GM19463 (cell line): Measurements from ENCODE around the gene GRAMD2B.
"Not testable (repeated sequence)": the region's sequence is repeated elsewhere in the genome, so short reads cannot be mapped to it uniquely, and the experiment has no call there.

ENCODE experiments used
- ATAC-seq: cut with Tn5 transposase; IDR thresholded peaks from one replicate; pipeline ENCODE4 v1.9.1; 2021; ENCODE audit warnings: mild to moderate bottlenecking, moderate library complexity; ENCODE audit not compliant: unreplicated experiment

The GRAMD2B gene

DNA sequence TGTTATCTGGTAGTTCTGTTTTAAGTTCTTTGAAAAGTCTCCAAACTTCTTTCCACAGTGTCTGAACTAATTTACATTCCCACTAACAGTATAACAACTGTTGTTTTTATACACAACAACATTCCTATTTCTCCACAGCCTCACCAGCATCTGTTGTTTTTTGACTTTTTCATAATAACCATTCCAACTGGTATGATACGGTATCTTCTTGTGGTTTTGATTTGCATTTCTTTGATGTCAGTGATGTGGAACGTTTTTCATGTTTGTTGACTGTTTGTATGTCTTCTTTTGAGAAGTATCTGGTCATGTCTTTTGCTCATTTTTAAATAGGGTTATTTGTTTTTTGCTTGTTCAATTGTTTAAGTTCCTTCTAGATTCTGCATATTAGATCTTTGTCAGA is 12.6 kb upstream of the GRAMD2B start:
- no peak for ATAC-seq

DNA sequence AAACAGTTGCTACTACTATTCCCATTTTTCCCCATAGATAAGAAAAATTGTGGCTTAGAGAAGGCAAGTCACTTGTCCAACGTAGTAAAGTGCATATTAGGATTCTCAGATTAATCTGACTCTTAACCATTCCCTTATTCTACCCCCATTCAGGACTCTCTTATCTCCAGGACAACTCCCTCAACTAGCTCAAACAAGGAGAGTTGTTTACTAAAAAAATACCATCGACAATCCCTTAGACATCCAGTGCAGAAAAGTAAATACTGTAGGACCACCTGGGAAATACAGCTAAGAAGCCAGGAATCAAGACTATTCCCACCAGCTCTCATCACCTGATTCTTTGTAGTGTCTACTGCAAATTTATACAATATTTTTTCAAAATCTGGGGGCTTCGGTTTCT is 9.4 kb upstream of the GRAMD2B start:
- no peak for ATAC-seq

DNA sequence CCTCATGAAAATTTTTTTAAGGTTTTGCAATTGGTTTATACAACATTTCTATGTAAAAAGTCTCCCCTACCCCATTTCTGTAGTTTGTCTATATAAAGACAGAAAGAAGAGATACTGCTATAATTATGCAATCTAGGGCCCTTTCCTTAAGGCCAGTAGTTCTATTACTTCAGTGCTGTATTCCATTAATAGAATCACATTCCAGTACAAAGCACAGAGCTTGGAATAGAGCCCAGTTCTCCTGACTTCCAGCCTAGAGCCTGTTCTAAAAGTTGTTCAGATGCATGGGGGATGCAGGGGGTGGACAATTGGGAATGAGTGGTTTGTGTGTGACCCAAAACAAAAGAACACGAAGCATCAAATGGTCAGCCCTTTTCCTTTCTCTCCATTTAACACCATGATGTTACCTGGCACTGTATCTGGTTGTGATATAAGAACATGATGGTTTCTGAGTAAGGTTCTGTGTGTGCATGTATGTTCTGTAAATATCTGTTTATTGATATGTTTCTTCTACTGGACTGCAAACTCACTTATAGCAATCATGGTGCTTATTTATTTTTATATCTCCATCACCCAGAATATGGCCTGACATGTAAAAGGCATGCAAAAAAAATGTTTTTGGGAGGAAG is 8.2 kb upstream of the GRAMD2B start:
- no peak for ATAC-seq

DNA sequence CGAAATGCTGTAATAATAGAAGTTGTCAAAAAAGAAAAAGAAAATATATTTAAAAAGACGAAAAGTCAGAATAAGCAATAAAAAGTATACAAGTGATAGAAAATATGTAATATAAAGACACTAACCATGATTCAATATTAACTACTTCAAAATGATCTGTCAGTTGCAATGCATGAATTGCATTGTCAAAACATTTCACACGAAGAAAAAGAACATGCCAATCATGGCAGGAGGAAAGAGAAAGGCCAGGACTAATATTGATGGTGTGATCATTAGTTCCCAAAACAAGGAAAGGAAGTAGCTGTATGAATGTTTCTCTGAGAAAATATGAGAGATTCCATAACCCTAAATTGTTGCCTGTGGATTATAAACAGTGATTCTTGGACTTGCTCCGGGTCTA is 7.4 kb upstream of the GRAMD2B start:
- no peak for ATAC-seq

DNA sequence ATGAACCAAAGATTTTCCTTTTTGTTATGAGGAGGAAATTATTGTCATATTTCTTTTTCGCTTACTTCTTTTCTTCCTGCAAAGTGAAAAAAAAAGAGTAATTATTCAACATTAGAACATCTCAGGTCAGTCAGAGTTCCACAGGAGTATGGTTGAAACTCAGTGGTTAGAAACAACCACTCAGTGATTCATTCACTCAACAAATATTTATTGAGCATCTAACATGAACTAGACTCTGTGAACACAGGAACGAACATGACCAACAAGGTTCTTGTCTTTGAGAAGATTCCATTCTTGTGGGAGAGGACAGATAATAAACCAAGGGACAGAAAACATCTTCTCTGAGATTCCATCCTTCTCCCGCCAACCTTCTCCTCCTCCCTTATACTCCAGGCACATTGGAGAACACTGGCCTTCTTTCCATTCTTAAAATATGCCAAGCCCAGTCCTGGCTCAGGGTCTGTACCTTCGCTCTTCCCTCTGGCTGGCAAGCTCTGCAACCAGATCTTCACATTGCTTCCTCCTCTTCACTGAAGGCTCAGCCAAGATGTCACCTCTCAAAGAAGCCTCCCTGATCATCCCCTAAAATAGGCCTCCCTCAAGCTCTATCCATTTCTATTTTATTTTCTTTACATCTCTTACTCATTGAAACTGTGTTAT is 6.8 kb upstream of the GRAMD2B start:
- no peak for ATAC-seq

DNA sequence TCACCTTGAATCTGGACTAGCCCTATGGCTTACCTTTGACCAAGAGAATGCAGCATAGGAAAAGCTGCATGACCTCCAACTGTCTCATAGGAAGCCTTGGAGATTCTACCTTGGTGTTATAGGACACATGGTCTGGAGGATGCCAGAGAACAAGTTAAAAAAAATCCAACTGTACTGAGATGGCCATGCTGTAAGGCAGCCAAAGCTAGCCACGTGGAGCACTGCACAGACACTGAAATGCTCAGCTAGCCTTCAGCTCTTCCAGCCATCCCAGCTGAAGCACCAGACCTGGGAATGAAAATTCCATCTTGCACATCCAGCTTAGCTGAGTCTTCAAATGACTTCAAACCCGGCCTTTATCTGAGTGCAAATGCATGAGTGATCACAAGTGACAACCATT is 6.0 kb upstream of the GRAMD2B start:
- ATAC-seq, result no peak

DNA sequence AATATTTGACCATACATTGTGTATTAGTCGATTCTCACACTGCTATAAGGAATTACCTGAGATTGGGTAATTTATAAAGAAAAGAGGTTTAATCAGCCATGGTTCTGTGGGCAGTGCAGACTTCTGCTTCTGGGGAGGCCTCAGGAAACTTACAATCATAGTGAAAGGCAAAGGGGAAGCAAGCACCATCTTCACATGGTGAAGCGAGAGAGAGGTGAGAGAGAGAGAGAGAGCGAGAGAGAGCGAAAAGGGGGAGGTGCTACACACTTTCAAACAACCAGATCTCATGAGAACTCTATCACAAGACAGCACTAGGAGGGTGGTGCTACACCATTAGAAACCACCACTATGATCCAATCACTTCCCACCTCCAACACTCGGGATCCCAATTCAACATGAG is 4.1 kb upstream of the GRAMD2B start:
- no peak for ATAC-seq

DNA sequence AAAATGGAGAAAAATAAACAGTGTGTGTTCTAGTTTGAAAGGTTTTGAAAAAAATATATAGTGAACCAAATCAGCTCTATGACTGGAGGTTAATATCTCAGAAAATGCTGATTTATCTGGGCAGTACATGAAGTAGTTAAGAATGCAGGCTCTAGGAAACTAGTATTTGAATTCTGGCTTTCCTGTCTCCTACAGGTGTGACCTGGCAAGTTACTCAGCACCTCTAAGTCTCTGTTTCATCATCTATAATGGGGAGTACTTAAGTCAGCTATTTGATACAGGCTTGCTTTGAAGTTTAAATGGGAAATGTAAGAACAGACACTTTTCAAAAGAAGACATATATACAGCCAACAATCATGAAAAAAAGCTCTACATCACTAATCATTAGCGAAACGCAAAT is 5.2 kb downstream of the GRAMD2B start:
- no peak for ATAC-seq

DNA sequence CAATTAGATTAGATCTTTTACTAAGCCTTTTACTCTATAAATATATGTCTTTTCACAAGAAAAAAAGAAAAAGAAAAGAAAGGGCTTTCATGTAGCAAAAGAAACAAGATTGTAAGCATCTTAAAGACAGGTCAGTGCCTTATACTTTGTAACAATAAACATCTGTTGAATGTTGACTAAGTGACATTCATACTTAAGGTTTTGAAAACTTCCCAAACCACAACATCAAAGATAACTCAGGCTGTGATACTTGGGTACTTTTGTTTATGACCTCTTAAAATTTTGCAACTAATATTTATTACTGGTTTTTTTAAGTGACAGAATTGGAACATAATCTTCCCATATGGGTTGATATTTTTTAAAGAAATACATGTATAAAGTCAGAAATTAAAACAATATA is 7.4 kb downstream of the GRAMD2B start:
- no peak for ATAC-seq

DNA sequence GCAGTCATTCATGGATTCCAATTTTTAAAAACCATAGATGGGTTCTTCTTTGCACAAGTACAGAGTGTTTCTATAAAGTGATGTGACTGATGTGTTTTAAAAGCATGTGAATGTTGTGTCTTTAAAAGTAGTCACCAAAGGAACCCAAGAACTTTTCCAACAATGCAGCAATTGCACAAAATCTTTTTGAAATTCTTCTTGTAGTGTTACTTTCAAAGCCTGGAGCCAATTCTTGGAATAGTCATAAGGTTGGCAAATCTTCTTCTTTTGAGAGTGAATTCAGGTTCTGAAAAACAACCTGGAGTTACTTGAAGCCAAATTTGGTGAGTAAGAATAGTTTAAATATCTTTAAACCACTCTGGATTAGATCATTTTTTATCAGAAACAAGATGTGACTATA is 10.5 kb downstream of the GRAMD2B start:
- ATAC-seq, result no peak

DNA sequence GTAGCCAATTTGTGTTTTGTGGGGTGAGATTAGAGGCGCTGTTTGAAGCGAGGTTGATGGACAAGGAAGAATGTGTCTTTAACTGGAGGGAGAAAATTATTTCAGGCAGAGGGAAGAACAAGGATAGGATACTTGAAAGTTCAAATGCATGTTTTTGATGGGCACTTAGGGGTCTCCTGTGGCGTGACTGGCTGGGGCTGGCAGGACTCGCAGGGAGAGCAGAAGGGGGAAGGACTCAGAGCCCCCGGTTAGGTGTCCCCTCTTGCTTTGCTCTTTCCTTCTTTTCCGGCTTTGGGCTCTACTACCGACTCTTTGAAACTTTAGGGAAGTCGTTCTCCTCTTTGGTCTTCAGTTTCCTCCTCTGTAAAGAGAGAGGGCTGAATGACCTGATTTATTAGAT is 12.1 kb downstream of the GRAMD2B start:
- ATAC-seq, result no peak

DNA sequence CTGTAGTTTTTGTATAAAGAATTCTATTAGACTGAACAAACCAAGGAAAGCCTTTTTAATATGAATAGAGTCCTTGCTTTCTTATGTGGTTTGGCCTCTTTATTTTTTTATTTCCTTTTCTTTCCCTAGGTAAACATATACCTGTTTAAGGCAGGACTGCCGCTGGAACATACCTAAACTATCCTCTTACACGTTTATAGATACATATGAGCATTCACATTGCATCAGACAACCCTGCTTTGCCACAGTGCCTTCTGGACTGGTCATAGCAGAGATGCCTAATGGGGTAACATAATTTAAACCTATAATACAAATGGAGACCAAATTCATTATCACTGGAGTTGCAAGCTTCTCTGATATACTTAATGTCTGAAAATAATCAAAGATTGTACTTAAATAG is 12.5 kb downstream of the GRAMD2B start:
- ATAC-seq, result no peak

DNA sequence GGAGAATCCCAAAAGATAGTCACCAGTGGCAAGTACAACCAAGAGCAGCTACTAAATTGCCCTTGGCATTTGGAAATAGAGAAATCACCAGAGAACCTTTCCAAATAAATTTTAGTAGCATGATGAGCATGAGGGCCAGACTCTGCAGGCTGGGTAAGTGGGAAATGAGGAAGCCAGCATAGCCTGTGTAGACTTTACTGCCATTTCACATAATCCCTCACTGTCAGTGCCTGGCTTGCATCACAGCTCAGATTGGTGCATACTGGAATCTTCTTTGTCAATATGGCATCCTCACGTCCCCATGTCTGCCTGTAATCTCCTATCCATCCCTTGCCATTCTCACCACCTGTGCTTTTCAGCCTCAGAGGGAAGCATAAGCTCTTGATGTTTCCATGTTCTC is 14.5 kb downstream of the GRAMD2B start:
- peak; percentile 3 for ATAC-seq

DNA sequence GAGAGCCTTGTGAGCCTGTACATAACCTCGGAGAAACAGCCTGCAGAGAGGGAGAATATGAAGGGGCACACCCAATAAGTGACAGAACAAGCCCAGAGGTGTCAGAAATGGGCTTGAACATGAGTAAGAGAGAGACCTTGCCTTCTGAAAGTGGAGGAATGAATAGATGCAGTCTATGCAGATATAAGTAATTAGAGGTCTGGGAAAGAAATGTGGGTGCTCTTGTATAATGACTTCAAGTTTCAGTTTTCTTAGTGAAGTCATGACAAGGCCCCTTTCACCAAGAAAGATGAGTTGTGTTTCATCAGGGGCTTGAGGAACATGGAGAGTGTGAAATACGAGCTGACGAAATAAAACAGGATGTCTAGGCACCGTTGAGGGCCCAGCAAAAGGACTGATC is 15.1 kb downstream of the GRAMD2B start:
- peak; percentile 89 for ATAC-seq

DNA sequence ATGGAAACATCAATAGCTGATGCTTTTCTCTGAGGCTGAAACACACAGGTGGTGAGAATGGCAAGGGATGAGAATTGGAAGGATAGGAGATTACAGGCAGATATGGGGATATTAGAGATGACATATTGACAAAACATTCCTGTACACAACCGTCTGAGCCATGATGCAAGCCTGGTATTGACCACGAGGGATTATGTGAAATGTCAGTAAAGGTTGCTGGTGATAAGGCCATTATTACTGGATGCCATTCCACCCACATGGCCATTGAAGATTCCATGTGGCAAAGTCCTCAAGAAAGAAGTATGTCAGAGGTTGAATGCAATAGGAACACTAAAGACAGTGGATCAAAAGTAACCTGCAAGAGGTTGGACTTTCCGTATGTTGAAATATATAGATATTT is 15.7 kb downstream of the GRAMD2B start:
- no peak for ATAC-seq

DNA sequence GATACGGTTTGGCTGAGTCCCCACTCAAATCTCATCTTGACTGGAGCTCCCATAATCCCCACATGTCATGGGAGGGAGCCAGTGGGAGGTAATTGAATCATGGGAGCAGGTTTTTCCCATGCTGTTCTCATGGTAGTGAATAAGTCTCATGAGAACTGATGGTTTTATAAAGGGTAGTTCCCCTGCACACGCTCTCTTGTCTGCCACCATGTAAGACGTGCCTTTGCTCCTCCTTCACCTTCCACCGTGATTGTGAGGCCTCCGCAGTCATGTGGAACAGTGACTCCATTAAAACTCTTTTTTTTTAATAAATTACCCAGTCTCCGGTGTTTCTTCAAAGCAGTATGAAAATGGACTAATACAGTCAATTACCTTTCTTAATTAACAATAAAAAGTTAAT is 16.5 kb downstream of the GRAMD2B start:
- ATAC-seq, result not testable (repeated sequence)

DNA sequence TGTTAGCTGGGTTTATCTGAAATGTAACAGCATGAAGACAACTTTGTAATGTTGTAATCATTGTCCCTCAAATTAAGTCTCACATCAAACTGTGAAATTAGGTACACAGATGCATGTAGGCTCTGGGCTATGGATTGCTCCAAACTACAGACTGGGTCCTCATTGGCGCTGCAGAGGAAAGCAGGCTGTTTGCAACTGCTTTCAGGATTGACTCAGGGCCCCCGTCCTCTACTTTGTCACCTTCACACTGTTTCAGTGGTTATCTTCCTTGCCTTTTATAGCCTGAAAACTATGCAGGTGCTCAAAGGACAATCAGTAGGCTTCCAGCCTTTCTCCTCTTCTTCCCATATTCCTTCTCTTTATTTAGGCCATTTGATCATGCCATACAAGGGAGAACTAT is 18.0 kb downstream of the GRAMD2B start:
- no peak for ATAC-seq

DNA sequence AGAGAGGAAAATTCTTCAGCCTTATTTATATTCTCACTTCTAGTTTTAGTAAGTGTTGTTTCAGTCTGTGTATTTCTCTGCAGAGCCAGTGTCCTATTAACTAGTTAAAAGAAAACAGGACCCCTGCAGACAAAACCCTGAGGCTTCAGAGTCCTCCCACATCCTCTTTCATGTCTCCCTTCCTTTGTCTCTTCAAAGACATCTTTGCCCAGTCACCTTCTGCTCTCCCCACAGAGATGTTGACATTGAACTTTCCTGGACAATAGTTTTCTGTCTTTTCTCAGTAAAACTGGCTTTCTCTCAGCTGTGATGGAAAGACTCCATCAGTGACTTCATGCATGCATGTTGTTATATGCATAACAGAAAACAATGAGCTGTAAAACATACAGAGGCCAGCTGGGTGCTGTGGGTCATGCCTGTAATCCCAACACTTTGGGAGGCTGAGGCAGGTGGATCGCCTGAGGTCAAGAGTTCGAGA is 20.2 kb downstream of the GRAMD2B start:
- peak; percentile 78 for ATAC-seq

DNA sequence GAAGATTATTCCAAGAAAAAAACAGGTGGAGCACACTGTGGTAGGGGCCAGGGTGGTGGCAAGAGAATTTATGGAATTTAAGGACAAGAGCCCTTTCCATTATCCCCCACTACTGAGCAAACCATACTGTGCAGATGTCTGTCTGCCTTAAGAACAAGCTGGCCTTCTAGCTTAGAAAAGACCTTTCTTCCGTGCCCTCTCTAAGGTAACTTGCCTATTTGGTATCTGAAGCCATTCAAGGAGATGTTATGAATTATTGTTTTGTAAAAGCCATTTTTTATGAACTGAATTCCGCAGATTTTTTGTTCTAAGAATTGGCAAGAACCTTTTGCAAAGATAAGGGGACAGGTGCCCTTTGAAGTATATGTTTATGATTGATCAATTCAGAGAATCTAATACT is 20.9 kb downstream of the GRAMD2B start:
- no peak for ATAC-seq

DNA sequence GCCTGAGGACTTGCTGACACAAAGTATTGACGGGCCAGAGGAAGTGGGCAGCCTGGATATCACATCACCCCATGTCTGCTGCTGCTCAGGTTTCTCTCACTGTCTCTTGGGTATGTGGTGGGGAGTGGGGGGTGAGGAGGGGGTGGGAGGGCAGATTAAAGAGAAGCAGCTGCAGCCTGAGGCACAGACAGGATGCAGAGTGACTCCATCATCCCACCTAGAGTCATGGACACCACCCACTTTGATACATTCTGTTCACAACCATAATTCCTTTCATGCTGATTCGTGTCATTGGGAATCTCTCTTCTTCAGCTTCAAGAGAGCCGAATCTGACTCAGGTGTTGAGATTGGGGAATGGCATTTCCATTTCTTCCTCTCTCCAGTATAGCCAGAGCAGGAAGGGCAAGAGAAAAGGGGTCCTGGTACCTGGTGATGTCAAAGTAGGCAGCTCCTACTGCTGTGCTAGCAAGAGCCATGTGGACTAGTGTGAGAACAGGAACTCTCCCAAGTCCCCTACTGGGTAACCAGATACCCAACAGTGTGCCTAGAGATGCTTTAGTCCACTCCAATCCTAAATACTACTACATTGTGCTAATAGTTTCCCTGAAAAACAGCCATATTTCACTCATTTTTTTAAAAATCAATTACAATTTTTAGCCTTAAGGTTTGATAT is 22.4 kb downstream of the GRAMD2B start:
- no peak for ATAC-seq

DNA sequence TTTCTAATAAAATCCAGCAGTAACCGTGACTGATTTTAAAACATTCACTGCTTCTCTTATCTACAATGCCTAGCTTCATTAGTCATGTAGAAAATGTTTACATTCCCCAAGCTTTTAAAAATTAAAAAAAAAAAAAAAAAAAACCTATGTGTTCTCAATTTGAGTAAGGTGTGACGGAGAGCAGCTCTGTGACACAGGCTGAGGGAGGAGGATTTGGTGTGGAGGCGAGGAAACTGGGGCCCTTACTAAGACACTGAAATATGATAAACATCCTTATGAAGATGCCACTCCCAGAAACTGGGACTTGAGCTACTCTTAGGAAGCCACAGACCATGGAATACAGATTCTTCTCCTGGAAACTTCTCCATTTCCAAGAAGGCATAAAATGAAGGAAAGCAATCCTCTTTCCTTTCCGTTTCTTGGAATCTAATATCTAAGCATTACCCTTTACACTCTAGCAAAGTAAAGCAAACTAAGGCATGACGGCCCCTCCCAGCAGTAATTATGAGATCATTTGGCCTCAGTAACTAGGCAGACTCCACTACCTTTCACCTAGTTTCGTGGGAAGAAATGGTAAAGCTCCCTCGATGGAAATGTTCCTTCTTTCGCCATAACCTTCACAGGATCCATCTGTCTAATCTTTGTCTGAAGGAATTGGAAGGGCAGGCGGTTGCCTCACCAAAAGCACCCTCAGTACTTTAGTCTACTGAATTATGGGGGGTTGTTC is 23.5 kb downstream of the GRAMD2B start:
- peak; percentile 18 for ATAC-seq

DNA sequence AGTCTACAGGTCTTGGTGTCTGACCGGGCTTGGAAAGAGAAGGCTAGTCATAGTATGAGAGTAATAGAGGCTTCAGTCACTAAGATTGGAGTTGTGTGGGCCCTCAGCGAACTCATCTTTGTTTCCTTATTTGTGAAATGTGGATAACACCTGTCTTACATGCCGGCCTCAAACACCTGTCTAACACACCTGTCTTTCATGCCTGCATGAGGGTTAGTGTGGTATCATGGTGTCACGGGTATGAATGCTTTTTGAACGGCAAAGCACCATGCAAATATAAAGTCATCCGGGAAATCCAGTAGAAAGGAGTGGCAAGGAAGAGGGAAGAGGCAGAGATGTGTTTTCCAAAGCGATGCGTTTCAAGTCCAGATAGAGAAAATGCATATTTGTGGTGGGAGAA is 25.5 kb downstream of the GRAMD2B start:
- no peak for ATAC-seq
